HepG2 (cell line): ENCODE data around the gene SLC43A3. TPM values are rescaled to one million over a fixed set of nuclear protein-coding genes. Genes with fewer than 3 reads are reported as not detected.

ENCODE experiments used
- CREBL2 ChIP-seq: sonication (generic); formaldehyde crosslinking; IDR thresholded peaks from 2 replicates; pipeline ENCODE4 v1.8.1; 2023; ENCODE audit warnings: missing genetic modification reagents, mild to moderate bottlenecking, borderline replicate concordance
- GRHL1 ChIP-seq: sonication (generic); formaldehyde crosslinking; conservative IDR thresholded peaks from 2 replicates; pipeline ENCODE4 v1.8.0; 2022; ENCODE audit warnings: missing genetic modification reagents
- HDAC1 ChIP-seq: sonication (generic); formaldehyde crosslinking; IDR thresholded peaks from 2 replicates; pipeline ENCODE4 v1.5.1; 2020; ENCODE audit warnings: mild to moderate bottlenecking, missing genetic modification reagents
- HOXA3 ChIP-seq: sonication (generic); formaldehyde crosslinking; IDR thresholded peaks from 2 replicates; pipeline ENCODE4 v1.5.0; 2020; ENCODE audit warnings: missing genetic modification reagents
- HOXA9 ChIP-seq: sonication (generic); formaldehyde crosslinking; IDR thresholded peaks from 2 replicates; pipeline ENCODE4 v1.8.1; 2022; ENCODE audit warnings: missing genetic modification reagents, mild to moderate bottlenecking, moderate library complexity, borderline replicate concordance
- IRX3 ChIP-seq: sonication (generic); formaldehyde crosslinking; IDR thresholded peaks from 2 replicates; pipeline ENCODE4 v1.8.1; 2023; ENCODE audit warnings: mild to moderate bottlenecking, low read depth, missing genetic modification reagents, borderline replicate concordance
- MAX ChIP-seq: IDR thresholded peaks from 2 replicates; pipeline ENCODE4 v1.6.1; 2012; ENCODE audit warnings: inconsistent platforms
- MIER3 ChIP-seq: IDR thresholded peaks from 2 replicates; pipeline ENCODE4 v1.6.1; 2016; ENCODE audit warnings: missing compliant biosample characterization, borderline replicate concordance
- MIXL1 ChIP-seq: IDR thresholded peaks from 2 replicates; pipeline ENCODE4 v1.6.1; 2016
- NAIF1 ChIP-seq: sonication (generic); formaldehyde crosslinking; IDR thresholded peaks from 2 replicates; pipeline ENCODE4 v1.5.0; 2020; ENCODE audit warnings: mild to moderate bottlenecking, missing genetic modification reagents, borderline replicate concordance
- NFATC3 ChIP-seq: sonication (generic); formaldehyde crosslinking; IDR thresholded peaks from 2 replicates; pipeline ENCODE4 v1.5.1; 2020; ENCODE audit warnings: mild to moderate bottlenecking, missing genetic modification reagents
- NKX3-1 ChIP-seq: sonication (generic); formaldehyde crosslinking; IDR thresholded peaks from 2 replicates; pipeline ENCODE4 v1.5.0; 2020; ENCODE audit warnings: missing genetic modification reagents
- NRL ChIP-seq: sonication (generic); formaldehyde crosslinking; IDR thresholded peaks from 2 replicates; pipeline ENCODE4 v1.5.0; 2020; ENCODE audit warnings: missing genetic modification reagents, mild to moderate bottlenecking, moderate library complexity, borderline replicate concordance
- RCOR2 ChIP-seq: IDR thresholded peaks from 2 replicates; pipeline ENCODE4 v1.6.1; 2016; ENCODE audit warnings: missing biosample characterization, missing genetic modification reagents
- ZEB1 ChIP-seq: IDR thresholded peaks from 2 replicates; pipeline ENCODE4 v1.6.1; 2012; ENCODE audit warnings: mild to moderate bottlenecking, low read depth, inconsistent platforms; ENCODE audit not compliant: insufficient replicate concordance
- ZFAT ChIP-seq: sonication (generic); formaldehyde crosslinking; conservative IDR thresholded peaks from 2 replicates; pipeline ENCODE4 v1.8.1; 2023; ENCODE audit warnings: missing genetic modification reagents, inconsistent platforms
- ZNF160 ChIP-seq: sonication (generic); formaldehyde crosslinking; IDR thresholded peaks from 2 replicates; pipeline ENCODE4 v1.8.0; 2022; ENCODE audit warnings: mild to moderate bottlenecking, inconsistent platforms, missing genetic modification reagents
- ZNF775 ChIP-seq: sonication (generic); formaldehyde crosslinking; IDR thresholded peaks from 2 replicates; pipeline ENCODE4 v1.4.0; 2020; ENCODE audit warnings: missing genetic modification reagents, mild to moderate bottlenecking, moderate library complexity, borderline replicate concordance
- ZNF800 ChIP-seq: sonication (generic); formaldehyde crosslinking; IDR thresholded peaks from 2 replicates; pipeline ENCODE4 v1.4.0; 2020; ENCODE audit warnings: missing genetic modification reagents
- polyA plus RNA-seq, 8 experiments: library from polyadenylated mRNA; depleted of rRNA in 3 of 8; stranded (reverse) in 7 of 8; unstranded in 1 of 8; fragments of >200 nt; fragmentation: Illumina TruSeq in 4 of 8; extraction: Trizol in 4 of 8; gene quantifications; 2 replicates each; pipeline versions ENCODE4 v1.2.1 to v1.2.3, GENCODE V29; 2011 to 2016; ENCODE audit warnings: low read depth in 4 of 8, missing spikeins in 1 of 8, mixed read lengths in 1 of 8; ENCODE audit not compliant: insufficient read depth in 1 of 8
- total RNA-seq, 5 experiments: library from RNA; depleted of rRNA; stranded (reverse); fragments of >200 nt; fragmentation: Illumina TruSeq; extraction: Trizol; gene quantifications; 2 replicates each; pipeline ENCODE4 v1.2.3, GENCODE V29; 2016; ENCODE audit warnings: low read depth in 1 of 5
- TF ChIP-seq, protein P1 (sequence below), 2 experiments: sonication (generic) in 1 of 2; formaldehyde crosslinking in 1 of 2; IDR thresholded peaks; 2 replicates each; pipeline versions ENCODE4 v1.4.0 to v1.6.1; 2016 to 2020; ENCODE audit warnings: borderline replicate concordance in 1 of 2, low read depth in 1 of 2, mild to moderate bottlenecking in 1 of 2, missing genetic modification reagents in 1 of 2

The SLC43A3 gene
- total and polyA plus RNA-seq, 2 of the 13 experiments (the other 11 are each of a cell fraction or from before 2014, with no cell fraction given), result 2.6 TPM; not detected in 1

GRCh38 chr11:57434640-57435546 lies 8.0 kb upstream of the SLC43A3 start (continued):
- TF ChIP-seq ZNF800 (CRISPR knock-in tag), result no peak
- no peak for TF ChIP-seq NRL (CRISPR knock-in tag)
- TF ChIP-seq, protein P1, sequence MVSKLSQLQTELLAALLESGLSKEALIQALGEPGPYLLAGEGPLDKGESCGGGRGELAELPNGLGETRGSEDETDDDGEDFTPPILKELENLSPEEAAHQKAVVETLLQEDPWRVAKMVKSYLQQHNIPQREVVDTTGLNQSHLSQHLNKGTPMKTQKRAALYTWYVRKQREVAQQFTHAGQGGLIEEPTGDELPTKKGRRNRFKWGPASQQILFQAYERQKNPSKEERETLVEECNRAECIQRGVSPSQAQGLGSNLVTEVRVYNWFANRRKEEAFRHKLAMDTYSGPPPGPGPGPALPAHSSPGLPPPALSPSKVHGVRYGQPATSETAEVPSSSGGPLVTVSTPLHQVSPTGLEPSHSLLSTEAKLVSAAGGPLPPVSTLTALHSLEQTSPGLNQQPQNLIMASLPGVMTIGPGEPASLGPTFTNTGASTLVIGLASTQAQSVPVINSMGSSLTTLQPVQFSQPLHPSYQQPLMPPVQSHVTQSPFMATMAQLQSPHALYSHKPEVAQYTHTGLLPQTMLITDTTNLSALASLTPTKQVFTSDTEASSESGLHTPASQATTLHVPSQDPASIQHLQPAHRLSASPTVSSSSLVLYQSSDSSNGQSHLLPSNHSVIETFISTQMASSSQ (IDR thresholded peaks at IDR 0.05; ENCODE audit: low read depth), result 0 out of 2 replicates have a peak, but pooled peaks have one; percentile 46
- TF ChIP-seq, protein P1 (CRISPR knock-in tag; IDR thresholded peaks at IDR 0.05; ENCODE audit: borderline replicate concordance), result 0 out of 2 replicates have a peak, but pooled peaks have one; percentile 25
- peak; percentile 42; the same call in 1 of the 2 replicates for TF ChIP-seq MAX
- no peak for TF ChIP-seq ZNF160 (CRISPR knock-in tag)
- TF ChIP-seq MIXL1 (CRISPR knock-in tag), result peak; percentile 93
- TF ChIP-seq NAIF1 (CRISPR knock-in tag), result no peak
- no peak for TF ChIP-seq ZNF775 (CRISPR knock-in tag)
- no peak for TF ChIP-seq HOXA9 (CRISPR knock-in tag)
- TF ChIP-seq GRHL1 (CRISPR knock-in tag), result no peak
- TF ChIP-seq MIER3 (CRISPR knock-in tag), result peak; percentile 87; the same call in 1 of the 2 replicates
- peak; percentile 92 for TF ChIP-seq RCOR2 (CRISPR knock-in tag)
- peak; percentile 59; the same call in 1 of the 2 replicates for TF ChIP-seq HOXA3
- peak; percentile 34 for TF ChIP-seq ZEB1
- TF ChIP-seq CREBL2 (CRISPR knock-in tag), result no peak
- TF ChIP-seq ZFAT (CRISPR knock-in tag), result no peak
- TF ChIP-seq NKX3-1 (CRISPR knock-in tag), result 0 out of 2 replicates have a peak, but pooled peaks have one; percentile 68
- no peak for TF ChIP-seq NFATC3 (CRISPR knock-in tag)
- TF ChIP-seq IRX3, result no peak
- peak; percentile 76 for TF ChIP-seq HDAC1 (CRISPR knock-in tag)
